BJ (cell line): ENCODE data around the gene DPY30. TPM values are rescaled to one million over a fixed set of nuclear protein-coding genes. Genes with fewer than 3 reads are reported as not detected.

ENCODE experiments used
- CTCF ChIA-PET: fragments of 350-600 bp; formaldehyde crosslinking; extraction: SDS; loops from one replicate; lab custom pipeline; 2021; ENCODE audit warnings: antibody characterized with exemption, inconsistent platforms; lab: Yijun Ruan, JAX
- POLR2A ChIA-PET: fragments of 300-600 bp; sonication (Branson Sonifier 250); formaldehyde crosslinking; extraction: SDS; loops from one replicate; lab custom pipeline; 2021; ENCODE audit warnings: antibody characterized with exemption; lab: Charles Lee
- DNase-seq: peaks from one replicate; pipeline ENCODE4 v3.0.0-alpha.2; 2011; ENCODE audit warnings: low read depth
- H3K27me3 ChIP-seq: 2 replicates; pipeline ENCODE4 v1.6.0; 2011; ENCODE audit warnings: low read length; ENCODE audit not compliant: control insufficient read depth, insufficient read depth
- H3K36me3 ChIP-seq: 2 replicates; pipeline ENCODE4 v1.5.1; 2011; ENCODE audit warnings: low read length; ENCODE audit not compliant: control insufficient read depth, insufficient read depth
- H3K4me3 ChIP-seq: 2 replicates; pipeline ENCODE4 v1.5.1; 2011; ENCODE audit warnings: low read depth, mild to moderate bottlenecking, control low read depth, low read length
- CTCF ChIP-seq: IDR thresholded peaks from 2 replicates; pipeline ENCODE4 v1.5.1; 2011; ENCODE audit warnings: low read depth, mild to moderate bottlenecking, control low read depth, inconsistent platforms, low read length, moderate library complexity; ENCODE audit not compliant: insufficient read depth
- polyA plus RNA-seq: library from polyadenylated mRNA; depleted of rRNA; stranded (reverse); fragments of >200 nt; gene quantifications from 2 replicates; pipeline ENCODE4 v1.2.3, GENCODE V29; 2011

Gene DPY30
- polyA plus RNA-seq, 1 experiment: 35.3 TPM

DNA sequence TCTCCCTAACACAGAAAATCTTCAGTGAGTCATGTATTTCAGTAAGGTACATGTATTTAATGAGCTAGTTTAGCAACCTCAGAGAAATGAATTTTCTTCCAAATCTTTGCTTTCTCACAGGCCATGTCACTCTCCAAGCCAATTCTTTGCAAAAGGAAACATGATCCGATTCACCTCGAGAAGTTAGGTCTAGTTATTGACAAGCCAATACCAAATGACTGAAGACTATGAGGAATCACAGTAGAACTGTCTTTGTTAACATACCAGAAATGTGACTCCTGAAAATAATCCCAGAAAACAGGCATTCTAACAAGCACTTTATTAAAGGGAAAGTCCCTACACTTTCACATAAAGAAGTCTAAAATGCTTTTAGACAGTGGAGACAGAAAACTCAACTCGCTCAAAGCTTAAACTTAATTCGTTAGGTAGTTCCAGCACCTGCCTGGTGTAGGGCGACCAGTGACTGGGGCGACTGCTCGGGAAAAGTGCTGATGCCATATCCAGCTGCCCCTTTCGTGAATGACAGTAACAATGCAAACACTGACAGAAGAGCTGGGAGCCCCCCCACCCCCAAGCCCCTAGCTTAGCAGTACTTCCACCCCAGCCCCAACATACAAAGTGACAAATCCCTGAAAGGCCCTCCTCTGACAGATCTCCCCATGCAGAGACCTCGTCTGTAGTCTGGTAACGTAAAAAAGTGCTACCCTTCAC, 30.6 kb downstream of the DPY30 start:
- Histone ChIP-seq H3K36me3 (no peaks in the 10 kb centered on the region), H3K4me3 (peak overlapping the region; percentile 98), H3K27me3 (no peaks in the 10 kb centered on the region)
- ChIA-PET POLR2A (interaction anchor here (0.7 kb wide), 1 partner anchor 158 kb away, joined by 4 read pairs; no protein-coding TSS in a partner anchor), CTCF (interaction anchor here (0.7 to 0.9 kb wide), 2 partner anchors 125 to 279 kb away, joined by 3 read pairs; no protein-coding TSS in a partner anchor)
- TF ChIP-seq CTCF: no peak
- DNase-seq: no peak

DNA sequence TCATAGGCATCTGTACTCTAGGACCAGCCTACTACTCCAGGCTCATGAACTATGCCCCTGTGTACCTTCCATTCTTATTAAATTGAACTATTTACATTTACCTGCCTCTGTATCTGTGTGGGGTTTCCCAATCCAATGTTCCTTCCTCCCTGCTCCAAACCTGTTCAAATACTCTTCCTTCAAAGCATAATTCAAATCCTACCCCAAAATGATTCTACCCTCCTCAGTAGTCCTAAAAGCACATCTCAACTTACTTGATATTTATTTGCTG, 32.5 kb downstream of the DPY30 start:
- DNase-seq: no peak
- H3K4me3 ChIP-seq: no peak overlapping the region
- CTCF ChIA-PET: no interaction called here
- no peaks in the 10 kb centered on the region for H3K36me3 ChIP-seq
- POLR2A ChIA-PET: no interaction called here
- no peak for TF ChIP-seq CTCF
- H3K27me3 ChIP-seq: no peaks in the 10 kb centered on the region

DNA sequence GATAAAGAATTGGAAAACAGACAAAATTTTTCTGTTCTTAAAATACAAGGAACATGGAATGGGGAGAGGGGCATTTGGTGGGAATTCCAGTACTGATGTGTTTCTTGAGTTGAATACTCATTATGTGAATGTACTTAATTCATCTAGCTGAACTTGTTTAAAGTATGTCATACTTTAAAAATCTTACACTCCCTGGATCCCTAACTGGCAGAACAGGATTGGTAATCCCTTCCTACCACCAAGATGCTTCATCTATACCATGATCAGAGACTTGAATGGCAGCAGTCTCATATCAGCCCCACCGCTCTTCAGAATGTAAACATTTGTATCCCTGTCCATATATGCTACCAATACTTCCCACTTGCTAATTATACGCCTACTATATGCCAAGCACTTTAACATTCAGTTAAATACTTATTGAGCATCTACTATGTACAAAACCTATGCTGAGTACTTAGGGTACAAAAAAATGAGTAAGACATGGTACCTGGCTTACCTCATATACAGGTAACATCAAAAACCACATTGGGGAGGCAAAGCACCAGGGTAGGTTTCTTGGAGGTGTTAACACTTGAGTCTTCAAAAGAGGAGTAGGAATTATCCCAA, 34.1 kb downstream of the DPY30 start:
- ChIA-PET CTCF (no interaction called here), POLR2A (interaction anchor here (0.6 kb wide), 1 partner anchor 529 kb away, joined by 6 read pairs; no protein-coding TSS in a partner anchor)

GRCh38 chr2:32003791-32004190, 35.8 kb downstream of the DPY30 start:
- Histone ChIP-seq H3K4me3 (no peak overlapping the region), H3K36me3 (no peaks in the 10 kb centered on the region), H3K27me3 (no peaks in the 10 kb centered on the region)
- POLR2A ChIA-PET: no interaction called here
- TF ChIP-seq CTCF: no peak
- no peak for DNase-seq
- CTCF ChIA-PET: interaction anchor here (0.6 kb wide), 1 partner anchor 51 kb away, joined by 3 read pairs; no protein-coding TSS in a partner anchor

More for the DNA sequence above, 34.1 kb downstream of the DPY30 start:
- no peak for DNase-seq
- Histone ChIP-seq H3K27me3 (no peaks in the 10 kb centered on the region), H3K36me3 (no peaks in the 10 kb centered on the region), H3K4me3 (no peak overlapping the region)
- TF ChIP-seq CTCF: no peak

DNA sequence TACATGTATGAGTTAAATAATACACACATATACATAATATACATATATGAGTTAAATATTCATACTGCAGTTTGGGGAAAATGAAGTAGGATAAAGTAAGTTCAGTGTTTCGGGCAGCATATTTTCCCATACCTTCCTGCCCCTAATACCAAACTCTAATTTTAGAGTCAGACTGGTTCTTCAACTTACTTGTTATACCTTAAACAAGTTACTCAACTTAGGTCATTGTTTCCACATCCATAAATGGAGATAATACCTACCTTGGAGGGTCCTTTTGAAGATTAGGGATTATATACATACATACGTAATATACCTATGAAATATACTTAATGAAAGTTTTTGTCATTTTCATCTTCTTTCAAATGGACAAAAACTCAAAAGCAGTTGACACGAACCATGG, 37.2 kb downstream of the DPY30 start:
- no peaks in the 10 kb centered on the region for H3K36me3 ChIP-seq
- no peaks in the 10 kb centered on the region for H3K27me3 ChIP-seq
- ChIA-PET CTCF (no interaction called here), POLR2A (no interaction called here)
- no peak for TF ChIP-seq CTCF
- H3K4me3 ChIP-seq: no peak overlapping the region
- no peak for DNase-seq
